Left ventricle myocardium superior (tissue), 1 donor: Measurements from ENCODE around the gene SLC8A2. TPM values are rescaled to one million over a fixed set of nuclear protein-coding genes. Genes with fewer than 3 reads are reported as not detected.

Source experiments
- ATAC-seq: fragments of 200-7000 bp; cut with Tn5 transposase; one replicate; pipeline ENCODE4 v1.9.1; 2020; ENCODE audit warnings: mild to moderate bottlenecking, moderate library complexity
- DNase-seq: peaks from one replicate; pipeline ENCODE4 v3.0.0-alpha.2; 2020
- intact Hi-C: fragments of 100-400 bp; cut with micrococcal nuclease; formaldehyde crosslinking; loops from one replicate; pipeline ENCODE4 v1.11.0; 2022
- total RNA-seq: library from RNA; stranded (reverse); fragmentation: NEBNext Ultra II Directional; extraction: Animal tissue kit (Norgen Biotek cat#: 25700); gene quantifications from one replicate; pipeline ENCODE4 v1.2.1, GENCODE V29; 2021
- donor health status: DM: no; HTN: yes; CAD: no; lungs with severe emphysema.

SLC8A2 gene
- total RNA-seq, 1 donor from 2014 or later, result not detected

DNA sequence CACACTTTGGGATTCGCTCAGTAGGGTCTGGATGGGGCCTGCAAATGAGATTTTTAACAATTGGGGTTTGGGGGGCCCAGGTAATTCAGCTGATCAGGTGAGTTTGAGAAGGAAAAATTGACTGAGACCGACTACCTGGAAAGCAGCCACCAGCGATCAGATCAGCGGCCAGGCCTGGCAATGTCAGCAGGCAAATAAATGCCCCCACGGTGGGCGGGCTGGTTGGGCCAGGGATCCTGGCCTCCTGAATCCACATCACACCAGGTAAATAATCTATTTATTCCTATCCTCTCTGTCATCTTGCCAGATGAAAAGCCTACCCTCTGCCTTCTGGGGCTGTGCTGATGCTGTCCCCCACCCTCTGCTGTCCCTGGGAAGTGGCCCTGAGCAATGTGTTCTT lies 33.8 kb upstream of the SLC8A2 start:
- intact Hi-C loops, result no loop called here

DNA sequence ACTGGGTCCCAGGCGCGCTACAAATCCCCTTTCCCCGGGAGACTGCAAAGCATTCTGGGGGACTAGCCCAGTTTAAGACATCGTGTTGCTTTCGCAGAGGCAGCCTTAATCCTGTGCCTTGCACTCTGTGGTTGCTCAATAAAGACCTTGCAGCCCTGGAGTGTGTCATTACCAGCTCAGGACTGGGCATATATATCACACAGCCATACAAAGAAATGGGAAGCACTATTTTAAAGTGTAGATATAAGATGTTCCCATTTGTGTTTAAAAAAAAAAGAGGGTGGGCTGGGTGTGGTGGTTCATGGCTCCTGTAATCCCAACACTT lies 32.1 kb upstream of the SLC8A2 start:
- DNase-seq (no peak), ATAC-seq (no peak)
- intact Hi-C loops, result no loop called here

More for the DNA sequence above, 33.8 kb upstream of the SLC8A2 start:
- ATAC-seq, result no peak
- no peak for DNase-seq

DNA sequence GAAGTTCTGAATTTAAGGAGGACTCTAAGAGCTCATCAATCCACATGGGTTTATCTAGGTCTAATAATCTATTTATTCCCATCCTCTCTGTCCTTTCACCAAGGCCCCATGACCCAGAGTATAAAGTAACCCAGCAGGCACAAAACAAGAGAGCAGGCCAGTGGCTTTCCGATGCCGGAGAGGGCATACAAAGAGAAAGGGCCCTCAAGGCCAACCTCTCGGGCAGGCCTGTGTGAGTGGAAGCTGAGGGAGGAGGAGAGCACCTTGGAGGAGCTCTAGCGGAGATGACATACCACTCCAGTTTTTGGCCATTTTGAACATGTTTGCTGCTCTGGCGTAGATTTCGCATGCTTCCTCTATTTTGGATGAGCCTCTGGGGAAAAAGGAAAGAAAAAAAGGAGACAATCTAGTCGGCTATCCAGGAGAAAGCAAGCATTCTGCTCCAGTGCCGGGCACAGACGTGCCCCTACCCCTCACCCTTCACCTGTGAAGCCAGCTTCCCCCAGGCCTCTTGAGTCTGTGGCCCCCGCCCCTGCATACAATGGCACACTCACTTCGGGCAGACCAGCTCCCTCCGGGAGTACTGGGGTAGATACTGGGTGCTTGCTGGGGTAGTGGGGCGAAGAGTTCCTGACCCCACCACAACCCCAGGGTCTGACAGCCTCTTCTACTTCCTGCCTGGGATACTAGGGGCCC lies 31.6 kb upstream of the SLC8A2 start:
- DNase-seq (no peak), ATAC-seq (no peak)
- intact Hi-C loops, result no loop called here

DNA sequence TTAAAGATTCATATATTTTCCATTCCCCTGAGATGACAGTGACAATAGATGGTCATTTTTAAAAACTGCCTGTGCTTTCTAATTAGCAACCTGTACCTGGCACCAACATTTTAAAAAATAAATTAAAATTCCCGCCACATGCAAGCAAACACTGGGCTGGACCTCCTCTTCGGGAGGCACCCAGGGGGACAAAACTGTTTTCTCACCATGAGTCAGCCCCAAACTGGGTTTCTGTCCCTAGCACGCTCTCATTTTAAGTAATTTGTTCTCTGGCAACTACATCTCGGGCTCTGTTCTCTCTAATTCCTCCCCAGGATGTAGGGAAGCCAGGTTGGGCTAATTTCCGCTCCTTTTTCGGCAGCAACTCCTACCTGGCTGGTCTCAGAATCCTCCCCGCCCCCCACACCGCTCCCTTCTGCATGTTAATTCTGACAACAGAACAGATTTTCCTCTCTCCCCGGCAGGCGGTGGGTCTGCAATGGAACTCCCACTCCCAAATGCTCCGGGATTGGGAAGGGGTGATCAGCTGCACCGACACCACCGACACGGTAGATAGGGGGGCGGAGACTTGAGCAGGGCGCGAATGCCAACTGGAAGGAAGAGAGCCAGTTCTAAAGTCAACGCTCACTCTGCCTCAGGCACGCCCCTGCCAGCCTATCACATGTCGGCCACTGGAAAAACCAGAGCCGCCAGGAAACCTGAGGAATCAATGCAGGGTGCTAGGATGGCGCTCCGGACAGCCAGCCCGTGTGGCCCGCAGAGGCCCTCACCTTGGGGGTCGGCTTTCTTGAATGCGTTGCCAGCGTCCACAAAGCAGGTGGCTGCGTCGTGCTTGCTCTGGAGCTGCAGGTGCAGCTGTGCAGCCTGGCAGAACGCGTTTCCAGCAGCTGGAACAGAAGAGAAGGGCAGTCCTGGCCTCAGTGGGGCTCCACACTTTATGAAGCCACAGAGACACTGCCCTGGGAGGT lies 28.5 kb upstream of the SLC8A2 start:
- DNase-seq (no peak), ATAC-seq (no peak)
- intact Hi-C loops, result no loop called here

DNA sequence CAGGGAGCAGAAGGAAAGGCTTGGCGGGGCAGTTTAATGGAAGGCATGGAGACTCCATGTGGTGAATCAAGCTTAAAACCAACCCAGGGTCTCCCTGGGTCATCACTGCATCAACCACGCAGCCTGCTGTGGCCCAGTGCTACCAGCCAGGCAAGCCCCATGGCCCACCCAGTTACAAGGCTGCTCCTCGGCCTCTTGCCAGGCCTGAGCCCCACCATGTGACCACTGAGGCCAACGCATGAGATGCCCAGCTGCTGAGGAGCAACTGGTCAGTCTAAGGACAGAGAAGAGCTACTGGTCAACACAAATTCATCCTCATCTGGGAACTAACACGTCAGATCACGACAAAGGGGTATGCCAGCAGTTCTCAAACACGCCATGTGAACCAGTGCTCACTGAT lies 27.7 kb upstream of the SLC8A2 start:
- ATAC-seq, result no peak
- intact Hi-C loops, result no loop called here
- no peak for DNase-seq

DNA sequence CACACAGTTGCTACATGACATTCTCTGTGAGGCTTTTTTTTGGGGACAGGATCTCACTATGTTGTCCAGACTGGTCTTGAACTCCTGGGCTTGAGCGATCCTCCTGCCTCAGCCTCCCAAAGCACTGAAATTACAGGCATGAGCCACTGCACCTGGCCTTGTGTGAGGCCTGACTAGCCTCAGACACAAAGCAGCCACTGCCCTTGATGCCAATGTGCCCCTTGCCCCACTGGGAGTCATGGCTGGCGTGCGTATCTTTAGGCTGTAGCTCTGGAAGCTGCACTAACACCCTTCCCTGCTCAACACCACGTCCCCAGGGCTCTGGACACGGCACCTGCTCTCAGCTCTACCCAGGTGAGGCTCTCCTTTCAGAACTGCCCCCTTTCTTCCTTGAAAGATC lies 26.9 kb upstream of the SLC8A2 start:
- DNase-seq (no peak), ATAC-seq (no peak)
- intact Hi-C loops, result no loop called here

DNA sequence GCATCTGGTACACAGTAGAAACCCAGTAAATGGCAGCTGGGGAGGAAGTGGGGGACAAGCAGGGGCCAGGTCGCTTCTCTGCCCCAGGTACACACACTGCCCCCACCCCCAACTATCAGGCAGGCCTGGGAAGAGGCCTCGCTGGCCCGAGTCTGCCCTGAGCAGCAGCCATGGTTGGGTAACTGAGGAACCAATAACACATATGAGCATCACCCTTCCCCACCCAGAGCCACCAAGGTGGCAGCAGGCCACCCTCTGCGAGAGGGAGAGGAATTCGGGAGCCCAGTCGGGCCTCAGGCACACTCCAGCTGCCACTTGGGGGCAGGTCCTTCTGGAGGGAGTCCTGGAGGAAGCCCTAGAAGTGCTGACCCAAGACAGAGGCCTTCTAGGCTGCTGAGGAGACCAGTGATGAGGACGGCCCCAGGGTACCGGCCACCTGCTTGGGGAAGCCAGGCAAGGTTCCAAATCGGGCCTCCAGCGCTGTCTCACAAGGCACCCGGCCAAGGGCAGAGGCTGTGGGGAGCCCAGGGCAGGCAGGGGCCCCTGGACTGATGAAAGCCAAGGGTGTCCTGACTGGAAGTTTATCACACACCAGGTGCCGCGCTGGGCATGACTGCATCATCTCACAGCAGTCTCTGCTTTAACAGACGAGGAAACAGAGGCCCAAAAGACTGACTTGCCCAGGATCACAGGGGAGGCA lies 26.3 kb upstream of the SLC8A2 start:
- ATAC-seq (peak; percentile 29), DNase-seq (peak; percentile 55)
- intact Hi-C loops, result no loop called here

DNA sequence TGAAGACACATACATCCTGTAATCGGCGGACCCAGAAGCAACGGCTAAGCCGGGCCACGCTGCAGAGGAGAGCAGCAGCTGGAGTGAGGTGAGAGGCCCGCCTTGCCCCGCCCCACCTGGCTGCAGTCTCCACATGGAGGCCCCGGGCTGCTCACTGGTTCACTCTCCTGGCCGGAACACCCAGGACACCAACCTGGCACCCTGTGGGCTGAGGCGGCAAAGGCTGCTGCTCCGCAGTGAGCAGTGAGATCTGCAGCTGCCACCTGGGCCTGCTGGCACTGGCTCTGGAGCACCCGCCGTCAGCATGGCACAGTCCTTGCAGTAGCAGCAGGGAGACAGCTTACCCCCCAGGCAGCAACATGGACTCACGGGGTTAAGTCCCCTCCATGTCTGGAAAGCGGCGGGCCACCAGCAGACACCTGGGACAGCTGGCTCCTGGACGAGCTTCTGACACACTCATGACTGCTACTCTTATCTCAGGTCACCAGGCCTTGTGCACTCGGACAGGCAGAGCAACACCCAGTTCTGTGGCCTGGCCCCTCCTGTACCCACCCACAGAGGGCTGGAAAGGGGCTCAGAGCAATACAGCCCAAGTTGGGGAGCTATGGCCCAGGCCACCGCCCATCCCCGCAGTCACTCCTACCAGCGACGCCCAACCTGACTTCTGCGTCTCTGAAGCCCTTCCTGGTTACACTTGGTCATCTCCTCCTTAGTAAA lies 25.5 kb upstream of the SLC8A2 start:
- ATAC-seq, result peak; percentile 9
- no peak for DNase-seq
- intact Hi-C loops, result no loop called here

DNA sequence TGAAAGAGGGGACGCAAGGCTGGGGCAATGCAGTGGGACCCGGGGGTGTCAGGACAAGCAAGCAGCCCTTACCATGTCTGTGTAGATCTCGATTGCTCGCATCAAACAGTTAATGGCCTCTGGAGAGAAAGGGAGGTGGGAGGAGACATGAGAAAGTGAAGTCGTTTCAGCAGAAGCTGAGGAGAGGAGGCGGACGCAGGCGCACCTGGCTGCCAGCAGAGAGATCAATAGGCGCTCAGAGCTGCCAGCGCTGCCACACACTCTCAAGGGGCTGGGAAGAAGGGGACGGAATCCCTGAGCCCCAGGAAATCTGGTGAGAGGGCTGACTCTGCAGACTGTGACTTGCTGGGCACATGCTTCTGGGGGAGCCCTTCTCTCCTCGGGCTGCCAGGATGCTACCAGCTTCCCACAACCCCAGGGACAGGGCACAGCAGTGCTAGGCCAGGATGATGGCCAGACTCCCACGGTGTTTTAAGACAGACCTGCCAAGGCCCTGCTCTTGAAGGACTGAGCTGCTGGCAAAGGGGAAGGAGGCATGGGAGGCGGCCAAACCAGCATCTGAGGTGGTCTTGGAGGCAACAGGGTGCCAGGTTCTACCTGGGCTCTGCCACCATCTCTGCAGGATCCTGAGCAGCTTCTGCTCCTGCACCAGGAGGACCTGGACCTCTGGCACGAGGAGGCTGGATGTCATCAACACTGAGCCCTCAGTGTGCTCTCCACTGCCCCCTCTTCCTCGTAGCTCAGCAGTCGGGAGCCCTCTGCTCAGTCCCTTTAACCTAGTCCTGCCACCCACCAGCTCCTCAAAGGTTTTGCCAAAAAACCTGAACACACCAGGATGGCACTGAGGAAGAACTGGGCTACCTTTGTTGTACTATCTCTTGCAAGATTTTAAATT lies 24.0 kb upstream of the SLC8A2 start:
- ATAC-seq, result no peak
- no peak for DNase-seq
- intact Hi-C loops, result no loop called here

DNA sequence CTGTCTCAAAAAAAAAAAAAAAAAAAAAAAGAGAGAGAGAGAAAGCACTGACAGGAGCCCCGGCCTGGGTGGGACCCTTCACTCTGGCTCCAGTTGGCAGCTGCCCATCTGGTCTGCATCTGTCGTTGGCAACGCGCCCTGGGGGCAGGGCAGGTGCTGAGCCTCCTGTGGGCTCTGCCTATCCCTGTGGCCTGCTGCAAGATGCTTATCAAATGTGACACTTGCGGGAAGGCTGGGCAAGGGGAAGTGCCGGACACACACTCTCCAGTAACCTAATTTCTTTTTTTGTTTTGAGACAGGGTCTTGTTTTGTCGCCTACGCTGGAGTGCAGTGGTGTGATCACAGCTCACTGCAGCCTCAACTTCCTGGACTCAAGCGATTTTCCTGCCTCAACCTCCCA lies 23.0 kb upstream of the SLC8A2 start:
- DNase-seq (no peak), ATAC-seq (no peak)
- intact Hi-C loops, result no loop called here

DNA sequence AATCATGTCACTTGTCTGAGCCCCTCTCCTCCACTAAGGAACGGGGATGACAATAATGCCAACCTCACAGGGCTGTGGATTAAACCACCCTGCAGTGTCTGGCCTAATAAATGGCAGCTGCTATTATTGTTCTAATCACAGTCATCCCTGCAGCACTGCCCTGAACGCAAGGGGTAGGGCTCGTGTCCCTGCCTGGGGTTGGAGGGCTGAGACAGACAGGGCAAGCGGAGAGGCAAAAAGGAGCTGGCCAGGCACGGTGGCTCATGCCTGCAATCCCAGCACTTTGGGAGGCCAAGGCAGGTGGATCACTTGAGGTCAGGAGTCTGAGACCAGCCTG lies 22.5 kb upstream of the SLC8A2 start:
- intact Hi-C loops, result no loop called here
- ATAC-seq (no peak), DNase-seq (no peak)

DNA sequence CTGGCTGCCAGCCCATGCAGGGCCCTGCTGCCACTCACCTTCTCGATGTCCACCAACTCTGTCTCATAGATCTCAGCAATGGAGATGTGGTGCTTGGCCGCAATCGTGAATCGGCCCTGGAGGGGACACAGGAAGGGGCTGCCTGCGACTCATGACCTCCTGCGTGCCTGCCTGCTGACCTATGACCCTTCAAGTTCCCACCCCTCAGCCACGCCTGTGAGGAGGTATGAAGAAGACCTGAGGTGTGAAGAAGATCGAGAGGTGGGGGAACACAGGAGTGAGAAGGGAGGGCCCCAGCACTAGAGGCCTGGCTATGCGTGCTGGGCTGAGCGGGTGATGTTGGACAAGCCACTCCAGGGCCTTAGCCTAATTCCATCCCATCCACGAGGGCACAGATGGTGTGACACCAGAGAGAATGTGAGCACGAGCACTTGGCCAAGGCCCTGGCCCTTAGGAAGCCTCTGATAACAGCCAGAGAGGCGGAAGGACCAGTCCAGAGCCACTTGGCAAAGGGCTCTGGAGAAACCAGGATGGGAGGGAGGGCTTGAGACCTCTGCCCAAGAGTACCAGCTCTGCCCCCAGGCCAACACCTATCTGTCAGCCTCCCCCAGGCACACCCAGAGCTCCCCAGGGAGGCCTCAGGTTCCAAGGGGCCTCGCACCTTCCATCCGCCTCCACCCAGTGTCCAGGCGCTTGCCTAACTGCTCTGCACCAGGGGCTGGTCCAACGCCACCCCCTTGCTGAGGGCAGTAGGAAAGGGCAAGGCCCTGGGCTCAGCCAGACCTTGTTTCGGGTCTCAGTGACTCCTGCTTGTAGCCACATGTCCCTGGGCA lies 21.9 kb upstream of the SLC8A2 start:
- intact Hi-C loops, result no loop called here

DNA sequence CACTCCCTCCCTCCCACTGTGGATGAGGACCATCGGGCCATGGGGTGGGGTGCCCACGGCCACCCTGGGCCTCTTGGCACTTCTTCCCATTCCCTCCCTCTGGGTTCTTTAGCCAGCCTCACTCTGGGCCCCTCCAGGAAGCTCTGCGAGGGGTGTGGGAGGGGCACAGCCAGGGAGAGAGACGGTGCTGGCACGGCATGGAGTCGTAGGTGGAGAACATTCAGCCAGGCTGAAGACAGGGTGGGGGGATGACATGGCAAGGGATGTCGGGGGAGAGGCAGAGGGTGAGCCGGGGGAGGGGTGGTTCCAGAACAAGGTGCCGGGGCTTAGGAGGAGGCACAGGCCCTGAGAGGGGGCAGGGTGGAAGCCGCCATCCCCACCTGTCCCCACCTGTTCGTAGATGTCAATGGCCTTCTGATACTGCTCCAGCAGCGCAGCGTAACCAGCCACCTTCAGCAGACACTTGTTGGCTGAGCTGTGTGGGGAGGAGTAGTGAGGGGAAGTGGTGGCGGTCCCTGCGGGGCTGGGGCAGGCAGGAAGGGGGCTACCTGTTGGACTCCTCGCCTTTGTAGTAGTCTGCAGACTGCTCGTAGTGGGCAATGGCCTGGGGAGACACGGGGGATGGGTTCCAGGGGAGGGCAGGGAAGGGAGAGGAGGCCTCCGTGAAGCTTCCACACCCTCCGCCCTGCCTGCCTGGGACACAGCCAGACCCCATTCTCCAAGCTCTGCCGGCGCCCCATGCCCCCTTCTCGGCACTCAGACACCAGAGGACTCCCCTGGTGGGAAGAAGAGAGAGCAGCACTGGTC lies 21.1 kb upstream of the SLC8A2 start:
- ATAC-seq, result no peak
- intact Hi-C loops, result no loop called here
- no peak for DNase-seq

More for the DNA sequence above, 21.9 kb upstream of the SLC8A2 start:
- DNase-seq, result peak; percentile 70
- peak; percentile 81 for ATAC-seq

DNA sequence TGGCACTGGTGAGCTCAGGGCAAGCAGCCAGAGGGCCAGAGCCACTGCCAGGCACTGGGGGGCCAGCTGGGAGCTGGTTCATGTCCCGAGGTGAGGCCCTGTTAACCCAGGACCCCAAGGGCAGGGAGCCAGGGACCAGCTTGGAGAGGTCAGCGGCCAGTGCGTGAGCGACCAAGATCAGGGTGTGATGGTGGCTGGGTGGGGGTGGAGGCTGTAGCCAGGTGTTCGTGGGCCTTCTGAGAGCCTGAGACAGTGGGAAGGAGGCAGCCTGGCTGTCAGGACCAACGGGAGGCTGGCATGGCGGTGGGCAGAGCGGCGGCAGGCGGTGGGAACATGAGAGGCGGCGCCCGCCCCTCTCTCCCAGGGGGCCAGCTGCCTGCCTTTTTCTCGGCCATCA lies 20.4 kb upstream of the SLC8A2 start:
- ATAC-seq, result no peak
- DNase-seq, result no peak
- intact Hi-C loops, result no loop called here

DNA sequence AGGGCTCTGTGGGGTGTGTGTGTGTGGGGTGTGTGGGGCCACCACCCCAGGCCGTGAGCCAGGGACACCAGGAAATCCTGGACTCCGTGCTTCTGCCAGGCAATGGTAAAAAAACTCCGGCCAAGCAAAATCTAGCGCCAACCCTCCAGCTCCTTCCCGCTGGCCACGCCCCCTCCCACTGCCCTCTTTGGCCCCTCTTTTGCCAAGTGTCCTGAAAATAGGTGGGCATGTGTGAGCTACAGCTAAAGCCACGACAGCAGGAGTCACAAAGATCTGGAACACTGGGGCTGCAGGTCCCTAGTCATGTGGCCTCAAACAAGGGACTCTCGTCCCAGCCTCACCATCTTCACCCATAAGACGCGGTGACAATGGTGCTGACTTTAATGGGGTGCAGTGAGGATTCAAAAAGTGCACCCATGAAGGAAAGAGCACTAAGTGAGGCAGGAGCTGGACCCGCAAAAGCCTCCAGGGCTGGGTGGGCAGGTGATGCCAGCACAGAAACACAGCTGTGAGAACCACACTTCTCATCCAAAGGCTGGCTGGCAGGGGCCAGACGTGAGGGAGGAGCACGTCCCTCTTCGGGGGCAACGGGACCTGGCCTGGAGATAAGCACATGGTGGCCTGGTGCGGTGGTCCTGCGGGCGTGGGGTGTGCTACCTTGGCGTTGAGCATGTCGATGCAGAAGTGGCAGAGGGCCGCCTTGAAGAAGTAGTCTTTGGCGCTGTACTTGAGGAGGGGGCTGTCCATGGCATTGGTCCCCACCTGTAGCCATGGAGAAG lies 19.9 kb upstream of the SLC8A2 start:
- DNase-seq, result no peak
- intact Hi-C loops, result no loop called here
- ATAC-seq, result no peak

DNA sequence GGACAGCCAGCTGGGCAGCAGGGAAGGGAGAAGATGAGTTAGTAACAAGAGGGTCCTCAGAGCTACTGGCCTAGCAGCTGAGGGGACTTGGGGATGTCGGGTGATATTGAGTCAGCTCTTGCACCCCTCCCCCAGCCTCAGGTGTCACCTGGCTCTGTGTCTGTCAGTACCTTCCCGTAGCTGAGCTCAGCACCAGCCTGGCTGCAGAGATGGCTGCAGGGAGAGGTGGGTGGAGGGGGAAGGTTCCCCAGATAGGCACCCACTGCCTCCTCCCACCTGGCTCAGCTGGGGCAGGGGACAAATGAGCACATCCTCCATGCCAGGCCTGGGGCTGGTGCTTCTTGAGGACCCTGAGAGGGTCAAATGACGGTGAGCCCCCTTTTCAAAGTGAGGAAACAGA lies 19.2 kb upstream of the SLC8A2 start:
- no peak for ATAC-seq
- intact Hi-C loops, result no loop called here
- DNase-seq, result no peak
